Pons (tissue), 1 donor: Measurements from ENCODE around the gene HLA-E.
"Not testable (repeated sequence)": the region's sequence is repeated elsewhere in the genome, so short reads cannot be mapped to it uniquely, and the experiment has no call there.

Source experiments
- DNase-seq: peaks from one replicate; pipeline ENCODE4 v3.0.0-alpha.2; 2016; ENCODE audit warnings: low spot score

Gene HLA-E

DNA sequence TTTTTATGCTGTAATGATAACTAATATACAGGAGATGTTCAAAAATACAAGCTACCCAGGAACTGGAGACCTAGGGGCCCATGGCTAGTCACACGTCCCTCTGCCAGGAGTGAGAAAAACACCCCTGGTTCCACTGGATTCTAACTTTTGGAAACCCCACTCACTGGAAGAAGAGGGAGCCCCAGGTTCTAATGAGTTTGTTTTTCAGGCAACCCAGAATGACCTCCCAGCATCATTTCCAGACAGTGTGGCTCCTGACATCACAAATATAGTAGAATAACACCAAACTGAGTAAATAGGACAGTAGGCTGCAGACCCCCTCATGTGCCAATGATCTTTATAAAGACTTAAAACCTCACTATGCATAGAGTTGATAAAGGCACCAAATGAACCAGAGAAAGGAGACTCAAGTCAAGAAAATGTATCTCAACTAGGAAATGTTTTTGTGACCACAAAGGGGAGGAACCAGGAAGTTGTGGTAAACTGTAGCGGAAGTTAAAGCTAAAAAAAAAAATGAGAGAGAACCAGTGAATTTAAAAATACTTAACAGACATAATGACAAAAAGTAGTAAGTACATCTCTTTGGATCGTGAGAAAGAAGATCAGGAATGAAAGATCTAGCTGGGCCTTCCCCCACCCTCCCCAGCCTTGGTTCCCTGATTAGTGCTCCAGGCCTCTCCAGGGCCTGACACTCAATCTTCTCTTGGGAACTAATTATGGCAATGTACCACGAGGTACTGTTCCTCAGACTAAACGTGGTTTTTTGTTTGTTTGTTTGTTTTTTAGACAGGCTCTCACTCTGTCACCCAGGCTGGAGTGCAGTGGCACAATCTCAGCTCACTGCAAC, 19.8 kb downstream of the HLA-E start:
- peak; percentile 58 for DNase-seq

DNA sequence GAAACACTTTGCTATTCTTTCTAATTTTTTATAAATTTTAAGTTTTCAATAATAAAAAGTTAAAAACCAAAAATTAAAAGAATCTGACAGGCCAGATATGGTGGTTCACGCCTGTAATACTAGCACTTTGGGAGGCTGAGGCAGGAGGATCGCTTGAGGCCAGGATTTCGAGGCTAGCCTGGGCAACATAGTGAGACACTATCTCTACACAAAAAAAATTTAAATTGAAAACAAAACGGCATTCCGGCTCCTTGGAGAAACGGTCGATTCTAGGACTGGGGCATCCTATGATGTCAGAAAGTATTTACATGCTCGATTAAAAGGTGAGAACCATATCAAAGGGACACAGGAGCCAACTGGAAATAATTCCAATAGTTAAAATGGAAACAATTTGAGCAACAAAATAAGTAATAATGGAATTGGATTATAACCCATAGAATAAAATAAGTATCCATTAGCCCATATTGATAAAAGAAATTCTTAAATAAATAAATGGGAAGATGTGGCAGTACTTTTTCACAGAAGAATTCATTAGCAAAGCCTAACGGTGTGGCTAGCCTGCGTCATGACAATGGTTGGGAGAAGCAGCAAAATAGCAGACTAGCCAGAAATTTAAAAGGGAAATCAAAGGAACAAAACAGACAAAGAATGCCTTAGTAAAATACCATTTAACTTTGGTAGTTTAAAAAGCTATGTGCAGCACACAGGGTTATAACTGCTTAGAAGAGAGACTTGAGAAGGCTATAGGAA, 21.3 kb downstream of the HLA-E start:
- DNase-seq, result no peak

DNA sequence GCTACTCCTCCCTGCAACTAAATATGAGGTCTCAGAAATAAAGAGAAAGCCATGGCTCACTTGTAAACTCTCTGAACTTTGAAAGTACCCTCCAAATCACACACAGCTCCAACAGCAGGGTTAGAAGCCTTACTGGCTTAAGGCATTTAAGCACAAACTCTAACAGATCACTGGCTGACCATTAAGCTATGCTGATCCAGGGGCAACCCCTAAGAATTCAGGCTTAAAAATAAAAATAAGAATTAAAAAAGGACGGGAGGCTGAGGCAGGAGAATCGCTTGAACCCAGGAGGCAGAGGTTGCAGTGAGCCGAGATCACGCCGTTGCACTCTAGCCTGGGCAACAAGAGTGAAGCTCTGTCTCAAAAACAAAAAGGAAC, 21.8 kb downstream of the HLA-E start:
- no peak for DNase-seq

DNA sequence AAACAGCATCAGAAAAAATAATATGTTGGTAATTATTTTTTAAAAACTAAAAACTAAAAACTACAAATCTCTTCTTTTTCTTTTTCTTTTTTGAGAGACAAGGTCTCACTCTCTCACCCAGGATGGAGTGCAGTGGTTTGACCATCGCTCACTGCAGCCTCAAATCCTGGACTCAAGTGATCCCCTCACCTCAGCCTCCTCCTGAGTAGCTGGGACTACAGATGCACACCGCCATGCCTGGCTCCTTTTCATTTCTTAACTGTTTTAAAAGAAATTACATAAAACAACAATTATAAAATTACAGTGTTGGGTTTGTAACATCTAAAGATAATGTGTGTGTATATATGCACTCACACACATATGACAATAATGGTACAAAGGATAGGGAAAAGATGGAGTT, 24.1 kb downstream of the HLA-E start:
- no peak for DNase-seq

DNA sequence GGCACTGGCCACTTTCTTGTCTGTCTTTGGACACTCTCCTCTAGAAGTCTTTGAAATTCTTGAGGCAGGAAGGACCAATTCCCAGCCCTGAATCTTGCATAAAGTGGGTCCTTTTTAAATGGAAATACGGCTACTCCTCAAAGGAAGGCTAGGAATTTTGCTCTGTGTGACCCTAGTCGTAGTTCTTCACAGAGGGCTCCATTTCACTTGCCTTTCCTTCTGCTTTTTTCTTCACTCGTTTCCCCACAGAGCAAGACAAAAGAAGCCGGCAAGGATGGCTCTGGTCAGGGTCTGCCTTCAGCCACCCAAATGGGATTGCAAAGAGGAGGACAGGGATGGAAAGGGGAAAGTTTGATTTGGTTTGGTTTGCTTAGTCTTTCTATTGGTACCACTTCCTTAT, 25.8 kb downstream of the HLA-E start:
- DNase-seq, result no peak

DNA sequence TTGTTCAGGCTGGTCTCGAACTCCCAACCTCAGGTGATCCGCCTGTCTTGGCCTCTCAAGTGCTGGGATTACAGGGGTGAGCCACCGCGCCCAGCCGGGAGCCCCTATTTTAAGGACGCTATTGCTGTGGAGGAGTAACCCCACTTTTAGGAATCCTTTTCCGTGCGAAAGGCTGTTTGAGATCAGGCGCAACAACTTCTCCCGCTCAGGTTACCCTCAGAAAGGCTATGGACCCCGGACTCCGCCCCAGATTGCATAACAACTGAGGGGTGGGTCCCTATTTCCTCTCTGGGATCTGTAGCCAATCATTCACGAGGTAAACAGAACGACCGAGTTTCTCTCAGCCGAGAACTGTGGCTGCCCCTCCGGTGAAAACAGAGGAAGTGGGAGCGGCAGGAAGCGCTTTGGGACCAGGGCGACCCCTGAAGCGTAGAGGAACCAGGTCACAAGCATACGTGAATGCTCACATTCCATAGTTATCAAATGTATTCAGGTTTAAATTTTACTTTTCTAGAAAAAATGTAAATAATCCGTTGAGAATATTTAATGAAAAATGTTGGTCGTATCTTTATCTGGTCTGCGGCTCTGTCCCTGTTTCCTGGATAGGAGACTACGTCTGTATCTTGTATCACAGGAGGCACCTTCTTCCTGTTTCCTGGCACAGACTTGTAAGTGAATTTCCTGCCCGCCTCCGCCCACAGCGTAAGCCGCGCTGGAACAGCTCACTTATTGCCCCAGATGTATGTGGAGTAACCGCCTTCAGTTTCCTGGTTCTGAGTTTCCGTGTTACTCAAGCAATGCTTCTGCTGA, 26.8 kb downstream of the HLA-E start:
- peak; percentile 85 for DNase-seq

DNA sequence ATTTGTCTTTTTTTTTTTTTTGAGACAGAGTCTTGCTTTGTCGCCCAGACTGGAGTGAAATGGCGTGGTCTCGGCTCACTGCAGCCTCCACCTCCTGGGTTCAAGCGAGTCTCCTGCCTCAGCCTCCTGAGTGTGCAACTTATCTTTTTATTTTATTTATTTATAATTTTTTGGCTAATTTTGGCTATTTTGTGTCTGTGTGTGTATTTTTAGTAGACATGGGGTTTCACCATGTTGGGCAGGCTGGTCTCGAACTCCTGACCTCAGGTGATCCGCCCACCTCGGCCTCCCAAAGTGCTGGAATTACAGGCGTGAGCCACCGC, 27.4 kb downstream of the HLA-E start:
- DNase-seq, result not testable (repeated sequence)

DNA sequence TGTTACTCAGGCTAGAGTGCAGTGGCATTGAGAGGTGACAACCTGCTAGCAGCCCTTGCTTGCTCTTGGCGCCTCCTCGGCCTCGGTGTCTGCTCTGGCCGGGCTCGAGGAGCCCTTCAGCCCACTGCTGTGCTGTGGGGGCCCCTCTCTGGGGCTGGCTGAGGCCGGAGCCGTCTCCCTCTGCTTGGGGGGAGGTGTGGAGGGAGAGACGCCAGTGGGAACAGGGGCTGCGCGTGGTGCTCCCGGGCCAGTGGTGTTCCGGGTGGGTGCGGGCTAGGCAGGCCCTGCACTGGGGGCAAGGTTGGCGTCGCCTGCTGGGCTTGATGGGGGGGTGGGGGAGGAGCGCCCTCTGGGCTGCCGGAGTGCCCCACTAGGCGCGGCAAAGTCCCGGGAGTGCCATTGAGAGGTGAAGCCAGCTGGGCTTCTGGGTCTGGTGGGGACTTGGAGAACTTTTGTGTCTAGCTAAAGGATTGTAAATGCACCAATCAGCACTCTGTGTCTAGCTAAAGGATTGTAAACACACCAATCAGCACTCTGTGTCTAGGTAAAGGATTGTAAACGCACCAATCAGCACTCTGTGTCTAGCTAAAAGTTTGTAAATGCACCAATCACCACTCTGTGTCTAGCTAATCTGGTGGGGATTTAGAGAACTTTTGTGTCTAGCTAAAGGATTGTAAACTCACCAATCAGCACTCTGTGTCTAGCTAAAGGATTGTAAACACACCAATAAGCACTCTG, 28.6 kb downstream of the HLA-E start:
- not testable (repeated sequence) for DNase-seq

DNA sequence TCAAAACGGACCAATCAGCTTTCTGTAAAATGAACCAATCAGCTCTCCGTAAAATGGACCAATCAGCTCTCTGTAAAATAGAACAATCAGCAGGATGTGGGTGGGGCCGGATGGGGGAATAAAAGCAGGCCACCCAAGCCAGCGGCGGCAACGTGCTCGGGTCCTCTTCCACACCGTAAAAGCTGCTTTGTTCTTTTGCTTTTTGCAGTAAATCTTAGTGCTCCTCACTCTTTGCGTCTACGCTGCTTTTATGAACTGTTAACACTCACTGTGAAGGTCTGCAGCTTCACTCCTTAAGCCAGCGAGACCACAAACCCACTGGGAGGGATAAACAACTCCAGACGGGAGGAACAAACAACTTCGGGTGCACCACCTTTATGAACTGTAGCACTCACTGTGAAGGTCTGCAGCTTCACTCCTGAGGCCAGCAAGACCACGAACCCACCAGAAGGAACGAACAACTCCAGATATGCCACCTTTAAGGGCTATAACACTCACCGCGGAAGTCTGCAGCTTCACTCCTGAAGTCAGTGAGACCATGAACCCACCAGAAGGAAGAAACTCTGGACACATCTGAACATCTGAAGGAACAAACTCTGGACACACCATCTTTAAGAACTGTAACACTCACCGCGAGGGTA, 29.3 kb downstream of the HLA-E start:
- not testable (repeated sequence) for DNase-seq

DNA sequence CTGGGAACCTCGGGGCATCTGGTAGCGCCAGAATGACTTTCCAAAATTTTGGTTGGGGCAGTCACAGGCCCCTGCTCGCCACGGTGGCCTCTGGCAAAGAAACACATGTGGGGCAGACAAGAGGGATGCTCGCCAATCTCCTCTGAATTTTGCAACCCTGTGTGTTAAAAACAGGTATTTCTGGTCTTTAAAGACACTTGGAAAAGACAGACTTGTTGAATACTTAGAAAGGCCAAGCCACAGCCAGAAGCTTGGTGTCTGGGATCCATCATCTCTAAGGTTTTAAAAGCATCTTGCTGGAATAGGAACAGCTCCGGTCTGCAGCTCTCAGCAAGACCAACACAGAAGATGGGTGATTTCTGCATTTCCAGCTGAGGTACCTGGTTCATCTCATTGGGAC, 31.2 kb downstream of the HLA-E start:
- DNase-seq, result no peak

DNA sequence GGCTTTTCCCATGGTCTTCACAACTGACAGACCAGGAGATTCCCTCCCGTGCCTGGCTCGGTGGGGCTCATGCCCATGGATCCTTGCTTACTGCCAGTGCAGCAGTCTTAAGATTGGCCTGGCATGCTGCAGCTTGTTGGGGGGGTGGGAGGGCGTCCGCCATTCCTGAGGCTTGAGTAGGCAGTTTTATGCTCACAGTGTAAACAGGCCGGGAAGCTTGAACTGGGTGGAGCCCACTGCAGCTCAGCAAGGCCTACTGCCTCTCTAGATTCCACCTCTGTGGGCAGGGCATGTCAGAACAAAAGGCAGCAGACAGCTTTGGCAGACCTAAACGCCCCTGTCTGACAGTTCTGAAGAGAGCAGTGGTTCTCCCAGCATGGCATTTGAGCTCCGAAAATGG, 31.8 kb downstream of the HLA-E start:
- DNase-seq, result not testable (repeated sequence)

DNA sequence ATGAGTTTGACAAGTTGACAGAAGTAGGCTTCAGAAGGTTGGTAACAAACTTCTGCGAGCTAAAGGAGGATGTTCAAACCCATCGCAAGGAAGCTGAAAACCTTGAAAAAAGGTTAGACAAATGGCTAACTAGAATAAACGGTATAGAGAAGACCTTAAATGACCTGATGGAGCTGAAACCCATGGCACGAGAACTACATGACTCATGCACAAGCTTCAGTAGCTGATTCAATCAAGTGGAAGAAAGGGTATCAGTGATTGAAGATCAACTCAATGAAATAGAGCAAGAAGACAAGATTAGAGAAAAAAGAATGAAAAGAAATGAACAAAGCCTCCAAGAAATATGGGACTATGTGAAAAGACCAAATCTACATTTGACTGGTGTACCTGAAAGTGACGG, 32.6 kb downstream of the HLA-E start:
- not testable (repeated sequence) for DNase-seq

DNA sequence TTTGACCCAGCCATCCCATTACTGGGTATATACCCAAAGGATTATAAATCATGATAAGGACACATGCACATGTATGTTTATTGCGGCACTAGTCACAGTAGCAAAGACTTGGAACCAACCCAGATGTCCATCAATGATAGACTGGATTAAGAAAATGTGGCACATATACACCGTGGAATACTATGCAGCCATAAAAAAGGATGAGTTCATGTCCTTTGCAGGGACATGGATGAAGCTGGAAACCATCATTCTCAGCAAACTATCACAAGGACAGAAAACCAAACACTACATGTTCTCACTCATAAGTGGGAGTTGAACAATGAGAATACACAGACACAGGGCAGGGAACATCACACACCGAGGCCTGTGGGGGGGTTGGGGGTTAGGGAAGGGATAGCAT, 37.1 kb downstream of the HLA-E start:
- not testable (repeated sequence) for DNase-seq

DNA sequence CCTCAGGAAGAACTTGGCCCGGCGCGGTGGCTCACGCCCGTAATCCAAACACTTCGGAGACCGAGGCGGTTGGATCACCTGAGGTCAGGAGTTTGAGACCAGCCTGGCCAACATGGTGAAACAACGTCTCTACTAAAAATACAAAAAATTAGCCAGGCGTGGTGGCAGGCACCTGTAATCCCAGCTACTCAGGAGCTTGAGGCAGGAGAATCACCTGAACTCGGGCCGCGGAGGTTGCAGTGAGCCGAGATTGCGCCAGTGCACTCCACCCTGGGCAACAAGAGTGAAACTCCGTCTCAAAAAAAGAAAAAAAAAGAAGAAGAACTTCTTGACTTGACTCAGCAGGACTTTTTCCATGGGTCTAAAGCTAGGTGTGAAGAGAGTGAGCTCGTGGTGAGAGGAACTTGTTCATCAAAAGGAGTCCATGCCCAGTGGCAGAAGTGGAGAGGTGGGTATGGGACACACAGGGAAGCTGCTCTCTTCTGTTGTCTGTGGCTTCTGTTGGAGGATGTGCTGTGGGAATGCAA, 40.1 kb downstream of the HLA-E start:
- DNase-seq, result not testable (repeated sequence)

DNA sequence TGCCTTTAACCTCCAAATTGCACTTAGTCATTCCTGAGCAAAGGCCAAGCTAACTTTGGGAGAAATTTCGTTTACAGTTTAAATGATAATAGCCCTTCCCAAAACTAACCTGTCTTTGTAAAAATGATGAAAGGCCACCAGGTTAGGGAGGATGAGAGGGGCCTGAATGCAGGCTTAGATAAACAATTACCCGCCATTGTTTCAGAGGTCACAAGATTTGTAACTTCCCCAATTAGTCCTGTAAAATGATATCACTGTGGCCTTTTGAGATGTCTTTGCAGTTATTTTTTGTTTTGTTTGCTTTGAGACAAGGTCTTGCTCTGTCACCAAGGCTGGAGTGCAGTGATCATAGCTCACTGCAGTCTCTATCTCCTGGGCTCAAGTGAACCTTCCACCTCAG, 40.7 kb downstream of the HLA-E start:
- DNase-seq, result no peak

DNA sequence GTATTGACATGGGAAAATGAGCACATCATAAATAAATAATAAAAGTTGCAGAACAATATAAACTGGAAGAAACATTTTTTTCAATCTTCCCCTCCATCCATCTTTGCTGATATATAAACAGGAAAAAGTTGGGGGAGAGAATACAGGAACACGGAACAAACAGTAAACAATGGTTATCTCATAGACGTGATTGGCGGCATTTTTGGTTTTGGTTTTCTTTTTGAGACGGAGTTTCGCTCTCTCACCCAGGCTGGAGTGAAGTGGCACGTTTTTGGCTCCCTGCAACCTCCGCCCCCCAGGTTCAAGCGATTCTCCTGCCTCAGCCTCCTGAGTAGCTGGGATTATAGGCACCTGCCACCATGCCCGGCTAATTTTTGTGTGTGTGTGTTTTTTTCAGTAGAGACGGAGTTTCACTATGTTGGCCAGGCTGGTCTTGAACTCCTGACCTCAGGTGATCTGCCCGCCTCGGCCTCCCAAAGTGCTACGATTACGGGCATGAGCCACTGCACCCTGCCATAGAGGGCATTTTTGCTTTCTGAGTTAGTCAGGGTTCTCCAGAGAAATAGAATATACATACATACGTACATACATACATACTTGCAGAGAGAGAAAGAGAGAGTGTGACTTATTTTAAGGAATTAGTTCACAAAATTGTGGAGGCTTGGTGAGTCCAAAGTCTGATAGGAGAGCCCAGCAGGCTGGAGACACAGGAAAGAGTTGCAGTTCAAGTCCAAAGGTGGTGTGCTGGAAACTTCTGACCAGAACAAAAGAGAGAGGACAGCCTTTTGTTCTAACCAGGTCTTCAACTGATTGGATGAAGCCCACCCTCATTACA, 44.4 kb downstream of the HLA-E start:
- DNase-seq, result no peak

DNA sequence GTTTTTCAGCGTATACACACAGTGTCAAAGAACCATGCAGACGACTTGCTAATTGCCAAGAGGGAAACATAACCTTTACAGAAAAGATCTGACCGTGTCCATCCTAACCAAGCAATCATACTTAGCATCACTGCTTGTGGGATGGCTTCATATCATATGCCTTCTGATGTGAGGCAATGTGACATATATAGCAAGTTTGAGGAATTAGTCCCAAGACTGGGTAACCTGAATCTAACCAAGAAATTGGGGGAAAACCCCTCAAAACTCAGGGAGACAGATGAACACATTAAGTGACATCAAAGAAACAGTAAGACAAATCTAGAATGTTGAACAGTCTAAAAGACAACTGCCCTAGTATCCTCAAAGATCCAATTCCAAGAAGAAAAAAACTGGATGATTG, 48.6 kb downstream of the HLA-E start:
- DNase-seq, result no peak

DNA sequence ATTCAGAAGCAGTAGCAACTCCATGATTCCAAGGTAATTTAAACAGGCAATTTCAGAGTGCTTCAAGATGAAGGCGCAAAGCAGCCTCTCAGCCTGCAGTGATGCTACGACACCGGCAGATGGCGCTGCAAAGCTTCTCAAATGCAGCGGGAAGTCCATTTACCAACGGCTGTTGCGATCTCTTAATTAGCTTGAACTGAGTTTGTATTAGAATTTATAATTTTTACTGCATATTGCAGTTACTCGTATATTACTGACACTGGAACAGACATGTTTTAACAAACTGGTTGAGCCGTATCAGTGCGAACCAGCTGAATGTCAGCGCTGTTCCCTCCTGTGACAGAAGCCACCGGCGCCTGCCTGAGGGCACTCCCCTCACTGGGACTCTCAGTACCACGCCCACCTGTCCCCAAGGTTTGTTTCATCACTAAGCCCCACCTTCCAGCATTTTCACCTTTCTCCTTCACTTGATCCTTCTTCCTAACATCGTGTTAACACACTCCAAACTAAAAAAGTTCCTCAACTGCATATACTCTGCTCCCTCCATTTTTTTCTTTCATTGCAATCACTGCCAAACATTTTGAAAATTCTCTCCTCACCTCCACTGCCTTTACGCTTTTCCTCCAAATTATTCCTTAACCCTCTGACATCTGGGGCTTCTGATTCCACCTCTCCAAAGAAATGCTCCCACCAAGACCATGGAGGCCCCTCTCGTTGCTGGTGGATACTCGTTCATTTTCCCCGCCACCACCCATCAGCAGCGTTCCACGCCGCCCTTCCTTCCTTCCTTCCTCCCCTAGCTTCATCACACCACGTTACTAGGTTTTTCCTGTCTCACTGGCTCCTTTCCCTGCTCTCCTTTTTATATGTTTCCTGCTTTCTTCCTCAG, 52.5 kb downstream of the HLA-E start:
- peak; percentile 85 for DNase-seq

DNA sequence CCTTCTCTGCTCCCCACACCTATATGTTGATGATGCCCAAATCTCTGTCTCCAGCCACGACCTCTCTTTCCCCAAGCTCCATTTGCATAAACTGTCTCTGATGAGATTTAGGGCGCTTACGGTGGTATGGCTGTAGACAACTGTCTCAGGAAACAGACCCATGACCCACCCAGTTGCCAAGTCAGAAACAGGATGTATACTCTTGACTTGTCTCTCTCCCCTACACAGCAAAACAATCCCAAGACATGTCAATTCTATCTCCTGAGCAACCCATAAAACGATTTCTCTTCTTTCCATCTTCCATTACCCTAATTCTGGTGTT, 53.1 kb downstream of the HLA-E start:
- DNase-seq, result no peak

DNA sequence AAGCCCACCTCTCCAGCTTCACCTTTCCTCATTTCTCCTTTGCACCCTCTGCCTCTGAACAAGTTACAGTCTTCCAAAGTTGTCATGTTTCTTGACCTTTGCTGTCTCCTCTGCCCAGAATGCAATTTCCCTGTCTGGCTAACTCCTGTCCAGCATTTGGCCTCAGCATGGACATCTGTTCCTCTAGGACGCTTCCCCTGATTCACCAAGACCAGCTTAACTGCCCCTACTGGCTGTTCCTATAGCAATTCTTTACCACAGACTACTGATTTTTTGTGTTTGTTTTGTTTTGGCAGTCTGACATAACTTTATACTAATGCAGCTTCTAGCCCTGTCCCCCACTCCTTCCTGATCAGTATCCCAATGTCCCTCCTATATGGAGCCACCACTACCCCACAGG, 53.6 kb downstream of the HLA-E start:
- DNase-seq, result no peak
